ENCODE data around the gene TTLL11. TPM values are rescaled to one million over a fixed set of nuclear protein-coding genes. Genes with fewer than 3 reads are reported as not detected.

TTLL11 gene
- total RNA-seq, 4 donors from 2014 or later: 3.0 to 9.9 (median 7.4) TPM

DNA sequence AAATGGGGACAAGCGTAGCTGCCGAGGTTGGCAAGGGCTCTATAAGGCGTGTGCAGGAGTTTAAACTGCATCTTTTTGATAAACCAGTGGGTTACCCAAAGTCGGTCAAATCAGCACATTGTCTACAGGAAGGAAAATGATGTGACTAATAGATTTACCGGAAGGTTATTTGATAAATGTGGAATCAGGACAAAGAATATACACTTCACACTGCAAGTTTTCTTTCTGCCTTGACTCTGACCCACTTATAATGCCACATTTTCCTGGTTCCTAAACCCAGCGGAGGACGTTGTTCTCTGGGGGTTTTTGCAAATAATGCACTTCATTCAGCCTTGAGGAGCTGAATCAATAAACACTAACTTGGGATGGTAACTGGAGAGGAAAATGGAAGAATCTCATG, 76.8 kb downstream of the TTLL11 start:
- H3K36me3 ChIP-seq: no peaks in the 10 kb centered on the region
- H3K27ac ChIP-seq: no peak overlapping the region
- TF ChIP-seq, protein P1, sequence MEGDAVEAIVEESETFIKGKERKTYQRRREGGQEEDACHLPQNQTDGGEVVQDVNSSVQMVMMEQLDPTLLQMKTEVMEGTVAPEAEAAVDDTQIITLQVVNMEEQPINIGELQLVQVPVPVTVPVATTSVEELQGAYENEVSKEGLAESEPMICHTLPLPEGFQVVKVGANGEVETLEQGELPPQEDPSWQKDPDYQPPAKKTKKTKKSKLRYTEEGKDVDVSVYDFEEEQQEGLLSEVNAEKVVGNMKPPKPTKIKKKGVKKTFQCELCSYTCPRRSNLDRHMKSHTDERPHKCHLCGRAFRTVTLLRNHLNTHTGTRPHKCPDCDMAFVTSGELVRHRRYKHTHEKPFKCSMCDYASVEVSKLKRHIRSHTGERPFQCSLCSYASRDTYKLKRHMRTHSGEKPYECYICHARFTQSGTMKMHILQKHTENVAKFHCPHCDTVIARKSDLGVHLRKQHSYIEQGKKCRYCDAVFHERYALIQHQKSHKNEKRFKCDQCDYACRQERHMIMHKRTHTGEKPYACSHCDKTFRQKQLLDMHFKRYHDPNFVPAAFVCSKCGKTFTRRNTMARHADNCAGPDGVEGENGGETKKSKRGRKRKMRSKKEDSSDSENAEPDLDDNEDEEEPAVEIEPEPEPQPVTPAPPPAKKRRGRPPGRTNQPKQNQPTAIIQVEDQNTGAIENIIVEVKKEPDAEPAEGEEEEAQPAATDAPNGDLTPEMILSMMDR (IDR thresholded peaks at IDR 0.05): no peak
- TF ChIP-seq POLR2A (IDR thresholded peaks at IDR 0.05): no peak
- H3K9me3 ChIP-seq: no peaks in the 10 kb centered on the region
- no peak overlapping the region for H3K4me3 ChIP-seq
- H3K27me3 ChIP-seq: no peaks in the 10 kb centered on the region
- no peaks in the 10 kb centered on the region for H3K4me1 ChIP-seq
- DNase-seq: no peak

DNA sequence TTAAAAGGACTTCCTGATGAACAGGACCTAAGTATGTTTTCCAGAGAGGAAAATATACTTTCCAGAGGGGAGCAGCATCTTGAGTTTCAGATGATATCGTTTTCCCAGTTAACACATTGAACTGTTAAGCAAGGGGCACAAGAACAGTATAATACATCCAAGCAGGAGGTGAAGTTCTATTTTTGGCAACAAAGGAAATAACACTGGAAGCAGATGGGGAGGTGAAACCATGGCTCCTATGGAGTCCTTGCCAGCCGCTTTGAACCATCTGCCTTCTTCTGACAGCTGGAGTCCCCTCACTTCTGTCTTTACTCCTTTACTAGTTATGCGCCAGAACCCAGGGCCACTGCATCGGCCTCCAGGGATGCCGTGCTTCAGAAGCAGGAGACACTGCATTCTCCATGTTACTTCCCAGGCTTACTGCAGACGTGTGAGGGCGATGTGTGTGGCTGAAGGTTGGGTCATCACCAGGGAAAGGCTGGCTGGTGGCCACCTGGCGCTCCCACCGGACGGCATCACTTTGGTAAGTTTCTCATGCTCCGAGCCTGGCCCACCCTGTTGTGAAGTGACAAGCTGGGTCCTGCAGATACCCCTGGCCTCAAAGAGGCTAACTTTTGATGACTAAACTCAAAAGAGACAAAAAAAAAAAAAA, 77.8 kb downstream of the TTLL11 start:
- no peak for DNase-seq
- no peaks in the 10 kb centered on the region for H3K4me1 ChIP-seq
- H3K9me3 ChIP-seq: no peaks in the 10 kb centered on the region
- no peak overlapping the region for H3K27ac ChIP-seq
- no peak overlapping the region for H3K4me3 ChIP-seq
- no peaks in the 10 kb centered on the region for H3K27me3 ChIP-seq
- H3K36me3 ChIP-seq: no peaks in the 10 kb centered on the region
- TF ChIP-seq, protein P1 (IDR thresholded peaks at IDR 0.05): no peak
- no peak for TF ChIP-seq POLR2A (IDR thresholded peaks at IDR 0.05)

DNA sequence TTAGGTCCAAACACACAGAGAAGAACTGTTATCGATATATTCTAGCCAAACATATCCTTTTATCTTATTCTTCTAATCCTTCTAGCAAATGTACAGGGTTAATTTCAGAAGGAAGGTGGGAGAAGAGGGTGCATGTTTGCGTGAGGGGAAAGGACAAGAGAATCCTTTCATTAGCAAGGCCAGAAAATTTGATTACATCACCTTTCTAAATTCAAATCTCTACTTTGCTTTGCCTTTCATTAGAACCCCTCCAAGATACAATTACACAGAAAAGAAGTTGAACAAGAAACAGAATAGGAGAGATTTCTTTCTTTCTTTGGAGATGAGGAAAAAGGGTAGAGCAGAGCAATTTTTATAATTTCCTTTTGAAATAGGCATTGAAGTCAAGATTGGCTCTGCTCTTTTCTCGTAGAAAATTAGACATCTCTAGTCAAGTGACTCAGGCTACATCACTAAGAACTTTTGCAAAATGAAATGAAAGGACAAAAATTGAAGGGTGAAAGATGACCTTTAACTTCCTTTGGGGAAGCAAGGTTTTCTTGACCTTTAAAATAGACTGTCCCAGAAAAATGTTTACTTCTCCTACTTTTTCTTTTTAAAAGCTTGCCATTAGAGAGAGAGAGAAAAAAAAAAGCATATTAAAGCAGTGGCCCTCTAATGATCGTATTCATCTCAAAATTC, 81.2 kb downstream of the TTLL11 start:
- H3K4me1 ChIP-seq: no peaks in the 10 kb centered on the region
- H3K9me3 ChIP-seq: no peaks in the 10 kb centered on the region
- no peaks in the 10 kb centered on the region for H3K36me3 ChIP-seq
- TF ChIP-seq, protein P1 (IDR thresholded peaks at IDR 0.05): no peak
- no peak for TF ChIP-seq POLR2A (IDR thresholded peaks at IDR 0.05)
- H3K27me3 ChIP-seq: no peaks in the 10 kb centered on the region
- DNase-seq: no peak
- no peak overlapping the region for H3K4me3 ChIP-seq
- H3K27ac ChIP-seq: no peak overlapping the region

DNA sequence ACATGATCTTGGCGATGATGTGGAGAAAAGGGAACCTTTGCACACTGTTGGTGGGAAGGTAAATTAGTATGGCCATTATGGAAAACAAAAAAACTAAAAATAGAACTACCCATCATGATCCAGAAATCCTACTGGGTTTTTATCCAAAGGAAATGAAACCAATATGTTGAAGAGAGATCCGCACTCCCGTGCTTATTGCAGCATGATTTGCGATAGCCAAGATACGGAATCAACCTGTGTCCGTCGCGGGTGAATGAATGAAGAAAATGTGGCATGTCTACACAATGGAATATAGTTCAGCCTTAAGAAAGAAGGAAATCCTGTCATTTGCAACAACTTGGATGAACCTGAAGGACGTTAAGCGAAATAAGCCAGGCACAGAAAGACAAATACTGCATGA, 84.5 kb downstream of the TTLL11 start:
- Histone ChIP-seq H3K27ac (no peak overlapping the region), H3K36me3 (no peaks in the 10 kb centered on the region), H3K4me1 (no peaks in the 10 kb centered on the region), H3K27me3 (no peaks in the 10 kb centered on the region), H3K9me3 (no peaks in the 10 kb centered on the region), H3K4me3 (no peak overlapping the region)
- TF ChIP-seq, protein P1 (IDR thresholded peaks at IDR 0.05): no peak
- TF ChIP-seq POLR2A (IDR thresholded peaks at IDR 0.05): no peak
- DNase-seq: no peak

DNA sequence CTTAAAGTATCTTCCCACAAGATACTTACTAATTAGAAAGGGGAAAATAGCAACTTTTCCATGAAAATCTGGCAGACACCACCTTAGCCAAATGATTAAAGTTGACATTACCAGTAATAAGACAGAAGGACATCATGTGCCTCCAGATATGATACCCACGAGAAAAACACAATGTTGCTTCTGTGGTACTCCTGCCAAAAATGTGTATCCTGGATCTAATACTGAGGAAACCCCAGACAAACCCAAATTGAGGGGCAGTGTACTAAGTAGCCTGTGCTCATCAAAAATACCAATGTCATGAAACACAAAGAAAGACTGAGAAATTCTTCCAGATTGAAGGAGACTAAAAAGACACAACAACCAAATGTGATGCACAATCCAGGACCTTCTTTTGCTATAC, 85.3 kb downstream of the TTLL11 start:
- Histone ChIP-seq H3K27ac (no peak overlapping the region), H3K4me3 (no peak overlapping the region), H3K4me1 (no peaks in the 10 kb centered on the region), H3K36me3 (no peaks in the 10 kb centered on the region), H3K27me3 (no peaks in the 10 kb centered on the region), H3K9me3 (no peaks in the 10 kb centered on the region)
- TF ChIP-seq POLR2A (IDR thresholded peaks at IDR 0.05): no peak
- TF ChIP-seq, protein P1 (IDR thresholded peaks at IDR 0.05): no peak
- DNase-seq: no peak

Measured in Peyer's patch (tissue), 4 donors.